Right lobe of liver (tissue), 6 donors: Measurements from ENCODE around the gene SRD5A1. TPM values are rescaled to one million over a fixed set of nuclear protein-coding genes. Genes with fewer than 3 reads are reported as not detected.
"Not testable (repeated sequence)": the region's sequence is repeated elsewhere in the genome, so short reads cannot be mapped to it uniquely, and the experiment has no call there.

Experiments
- ATAC-seq, 4 donors: fragments of 200-7000 bp; cut with Tn5 transposase; one replicate each; pipeline ENCODE4 v1.9.1; 2020; ENCODE audit warnings: mild to moderate bottlenecking in 4 of 4, moderate library complexity in 4 of 4
- DNase-seq, 3 donors: peaks; one replicate each; pipeline ENCODE4 v3.0.0-alpha.2; 2020
- H3K27ac ChIP-seq, 3 donors: fragments of 200-600 bp; one replicate each; pipeline ENCODE4 v1.8.0; 2022
- H3K27me3 ChIP-seq, 2 donors: fragments of 200-600 bp; one replicate each; pipeline ENCODE4 v1.8.0; 2022
- H3K36me3 ChIP-seq, 4 donors: fragments of 200-600 bp; sonication (generic) in 1 of 4; one replicate each; pipeline versions ENCODE4 v1.5.1 to v1.8.0; 2017 to 2022; ENCODE audit warnings: control low read depth in 1 of 4
- H3K4me1 ChIP-seq, 4 donors: fragments of 200-600 bp; sonication (generic) in 1 of 4; one replicate each; pipeline versions ENCODE4 v1.5.1 to v1.8.0; 2017 to 2022; ENCODE audit warnings: control low read depth in 1 of 4
- H3K4me3 ChIP-seq, 3 donors: fragments of 200-600 bp; one replicate each; pipeline ENCODE4 v1.8.0; 2022
- H3K9me3 ChIP-seq, 4 donors: fragments of 200-600 bp; sonication (generic) in 1 of 4; one replicate each; pipeline versions ENCODE4 v1.5.1 to v1.8.0; 2017 to 2022; ENCODE audit warnings: control low read depth in 1 of 4
- POLR2A ChIP-seq: fragments of 450-650 bp; IDR thresholded peaks from one replicate; pipeline ENCODE4 v1.6.1; 2017; ENCODE audit warnings: antibody characterized with exemption, mild to moderate bottlenecking
- WGBS: methylation state at CpG from one replicate; pipeline ENCODE4 v1.1.6; 2018; ENCODE audit warnings: low coverage, low lambda C conversion rate; ENCODE audit not compliant: insufficient coverage; ENCODE audit errors: missing lambda C conversion rate; 5-methylcytosine and 5-hydroxymethylcytosine counted together
- intact Hi-C, 2 donors: fragments of 100-400 bp; cut with DNase I; formaldehyde crosslinking; loops; one replicate each; pipeline versions ENCODE4 v1.11.2 to v1.14.1; 2022
- total RNA-seq, 6 experiments: library from RNA; depleted of rRNA in 2 of 6; stranded (reverse); fragments of >200 nt in 2 of 6; fragmentation: NEBNext Ultra II Directional in 3 of 6; extraction: Animal tissue kit (Norgen Biotek cat#: 25700) in 3 of 6; gene quantifications; one replicate each; pipeline versions ENCODE4 v1.1.0 to v1.2.4, GENCODE V29; 2016 to 2023
- TF ChIP-seq, protein P1 (sequence below), 4 donors: fragments of 200-600 bp in 3 of 4; fragments of 450-650 bp in 1 of 4; IDR thresholded peaks; one replicate each; pipeline versions ENCODE4 v1.5.1 to v1.8.0; 2016 to 2022; ENCODE audit warnings: antibody characterized with exemption in 4 of 4, mild to moderate bottlenecking in 2 of 4
- donor health status: DM: no; HTN: yes; CAD: no.
- donor health status: DM: no; HTN: no; CAD: no.
- donor health status: DM: no; HTN: no; CAD: no.
- donor health status: DM: no; HTN: yes; CAD: no.
- donor health status: DM: no; HTN: yes; CAD: no.

SRD5A1 gene
- total RNA-seq, 6 experiments from 2014 or later = 13.5 to 87.6 (median 52.2) TPM

DNA sequence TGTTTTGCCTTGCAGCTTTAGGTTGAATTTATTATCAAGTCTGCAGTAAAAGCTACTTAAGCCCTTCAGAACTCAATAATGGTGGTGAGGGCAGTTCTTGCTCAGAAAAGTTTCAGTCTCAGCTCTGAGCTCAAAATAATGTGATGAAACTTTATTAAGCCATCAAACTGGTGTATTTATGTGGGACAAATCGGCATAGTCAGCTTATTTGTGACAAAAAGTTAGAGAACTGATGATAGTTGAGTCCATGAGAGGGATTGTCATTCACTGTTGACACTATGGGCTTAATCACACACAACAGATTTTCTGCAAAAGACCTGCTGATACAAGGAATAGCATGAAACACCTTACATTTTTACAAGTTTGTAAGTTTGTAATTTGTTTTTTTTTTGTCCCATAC lies 9.4 kb downstream of the SRD5A1 start:
- intact Hi-C loops = no loop called here
- TF ChIP-seq, protein P1, sequence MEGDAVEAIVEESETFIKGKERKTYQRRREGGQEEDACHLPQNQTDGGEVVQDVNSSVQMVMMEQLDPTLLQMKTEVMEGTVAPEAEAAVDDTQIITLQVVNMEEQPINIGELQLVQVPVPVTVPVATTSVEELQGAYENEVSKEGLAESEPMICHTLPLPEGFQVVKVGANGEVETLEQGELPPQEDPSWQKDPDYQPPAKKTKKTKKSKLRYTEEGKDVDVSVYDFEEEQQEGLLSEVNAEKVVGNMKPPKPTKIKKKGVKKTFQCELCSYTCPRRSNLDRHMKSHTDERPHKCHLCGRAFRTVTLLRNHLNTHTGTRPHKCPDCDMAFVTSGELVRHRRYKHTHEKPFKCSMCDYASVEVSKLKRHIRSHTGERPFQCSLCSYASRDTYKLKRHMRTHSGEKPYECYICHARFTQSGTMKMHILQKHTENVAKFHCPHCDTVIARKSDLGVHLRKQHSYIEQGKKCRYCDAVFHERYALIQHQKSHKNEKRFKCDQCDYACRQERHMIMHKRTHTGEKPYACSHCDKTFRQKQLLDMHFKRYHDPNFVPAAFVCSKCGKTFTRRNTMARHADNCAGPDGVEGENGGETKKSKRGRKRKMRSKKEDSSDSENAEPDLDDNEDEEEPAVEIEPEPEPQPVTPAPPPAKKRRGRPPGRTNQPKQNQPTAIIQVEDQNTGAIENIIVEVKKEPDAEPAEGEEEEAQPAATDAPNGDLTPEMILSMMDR (IDR thresholded peaks at IDR 0.05) = no peak
- no peak for TF ChIP-seq POLR2A
- peaks cover 0 to 16% (median 4%) of the 10 kb centered on the region in 4 donors for H3K36me3 ChIP-seq
- ATAC-seq = no peak
- no peak overlapping the region for H3K4me3 ChIP-seq
- WGBS = 100% methylated on average over 1 of the region's 1 CpG
- peaks cover 0 to under 1% (median 0%) of the 10 kb centered on the region in 4 donors for H3K4me1 ChIP-seq
- H3K9me3 ChIP-seq = no peaks in the 10 kb centered on the region
- no peak overlapping the region for H3K27ac ChIP-seq
- H3K27me3 ChIP-seq = no peaks in the 10 kb centered on the region
- no peak for DNase-seq

DNA sequence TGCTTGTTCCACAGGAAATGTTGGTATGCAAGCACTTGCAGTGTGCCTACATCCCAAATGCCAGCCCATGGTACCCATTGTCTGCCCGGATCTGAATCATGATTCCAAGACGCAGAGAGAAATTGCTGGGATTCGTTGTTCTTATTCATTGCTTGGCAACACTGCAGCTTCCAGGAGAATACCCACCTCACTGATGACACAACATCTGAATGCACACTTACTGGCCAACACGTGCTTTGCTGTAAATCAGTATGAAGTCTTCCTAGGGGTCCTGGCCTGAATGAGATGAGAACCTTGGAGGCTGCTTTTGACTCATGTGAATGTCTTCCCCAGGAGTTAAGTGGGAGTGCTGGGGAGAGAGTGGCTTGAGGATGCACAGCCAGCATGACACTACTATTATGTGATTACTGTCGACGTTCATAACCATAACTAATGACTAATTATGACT lies 11.6 kb downstream of the SRD5A1 start:
- Histone ChIP-seq H3K4me1 (no peaks in the 10 kb centered on the region), H3K4me3 (no peak overlapping the region), H3K36me3 (peaks cover 0 to 16% (median 7%) of the 10 kb centered on the region in 4 donors), H3K9me3 (no peaks in the 10 kb centered on the region), H3K27ac (no peak overlapping the region), H3K27me3 (no peaks in the 10 kb centered on the region)
- intact Hi-C loops = no loop called here
- TF ChIP-seq, protein P1 (IDR thresholded peaks at IDR 0.05) = no peak
- WGBS = 94% methylated on average over 6 of the region's 6 CpGs
- ATAC-seq = no peak
- no peak for DNase-seq

DNA sequence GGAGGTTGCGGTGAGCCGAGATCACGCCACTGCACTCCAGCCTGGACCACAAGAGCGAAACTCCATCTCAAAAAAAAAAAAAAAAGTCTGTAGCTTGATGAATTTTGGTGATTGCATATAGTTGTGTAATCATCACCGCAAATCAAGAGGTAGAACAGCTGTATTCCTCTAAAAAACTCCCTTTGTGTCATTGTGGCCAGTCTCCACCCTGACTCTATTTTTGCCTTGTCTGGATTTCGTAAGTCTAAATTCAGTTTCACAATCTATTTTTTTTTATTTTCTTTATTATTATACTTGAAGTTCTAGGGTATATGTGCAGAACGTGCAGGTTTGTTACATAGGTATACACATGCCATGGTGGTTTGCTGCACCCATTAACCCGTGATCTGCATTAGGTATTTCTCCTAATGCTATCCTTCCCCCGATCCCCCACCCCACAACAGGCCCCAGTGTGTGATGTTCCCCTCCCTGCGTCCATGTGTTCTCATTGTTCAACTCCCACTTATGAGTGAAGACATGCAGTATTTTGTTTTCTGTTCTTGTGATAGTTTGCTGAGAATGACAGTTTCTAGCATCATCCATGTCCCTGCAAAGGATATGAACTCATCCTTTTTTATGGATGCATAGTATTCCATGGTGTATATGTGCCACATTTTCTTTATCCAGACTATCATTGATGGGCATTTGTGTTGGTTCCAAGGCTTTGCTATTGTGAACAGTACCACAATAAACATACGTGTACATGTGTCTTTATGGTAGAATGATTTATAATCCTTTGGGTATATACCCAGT lies 12.5 kb downstream of the SRD5A1 start:
- H3K27me3 ChIP-seq, ATAC-seq, H3K4me3 ChIP-seq, H3K9me3 ChIP-seq, DNase-seq, intact Hi-C loops, H3K27ac ChIP-seq, H3K4me1 ChIP-seq: not testable (repeated sequence)
- peaks cover 0 to 16% (median 7%) of the 10 kb centered on the region in 4 donors for H3K36me3 ChIP-seq
- 86% methylated on average over 11 of the region's 11 CpGs for WGBS

DNA sequence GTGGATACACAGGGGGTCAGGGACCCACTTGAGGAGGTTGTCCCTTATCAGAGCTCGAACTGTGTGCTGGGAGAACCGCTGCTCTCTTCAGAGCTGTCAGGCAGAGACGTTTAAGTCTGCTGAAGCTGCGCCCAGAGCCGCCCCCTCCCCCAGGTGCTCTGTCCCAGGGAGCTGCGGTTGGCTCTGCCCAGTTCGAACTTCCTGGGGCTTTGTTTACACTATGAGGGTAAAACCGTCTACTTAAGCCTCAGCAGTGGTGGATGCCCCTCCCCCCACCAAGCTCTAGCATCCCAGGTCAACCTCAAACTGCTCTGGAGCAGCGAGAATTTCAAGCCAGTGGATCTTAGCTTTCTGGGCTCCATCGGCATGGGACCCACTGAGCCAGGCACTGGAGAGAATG lies 15.9 kb downstream of the SRD5A1 start:
- Histone ChIP-seq H3K9me3 (no peaks in the 10 kb centered on the region), H3K27me3 (no peaks in the 10 kb centered on the region), H3K36me3 (peaks cover 0 to 31% (median 14%) of the 10 kb centered on the region in 4 donors), H3K27ac (no peak overlapping the region), H3K4me1 (no peaks in the 10 kb centered on the region), H3K4me3 (no peak overlapping the region)
- intact Hi-C loops = no loop called here
- DNase-seq = no peak
- 78% methylated on average over 8 of the region's 10 CpGs for WGBS
- TF ChIP-seq, protein P1 (IDR thresholded peaks at IDR 0.05) = no peak
- no peak for TF ChIP-seq POLR2A
- ATAC-seq = no peak

DNA sequence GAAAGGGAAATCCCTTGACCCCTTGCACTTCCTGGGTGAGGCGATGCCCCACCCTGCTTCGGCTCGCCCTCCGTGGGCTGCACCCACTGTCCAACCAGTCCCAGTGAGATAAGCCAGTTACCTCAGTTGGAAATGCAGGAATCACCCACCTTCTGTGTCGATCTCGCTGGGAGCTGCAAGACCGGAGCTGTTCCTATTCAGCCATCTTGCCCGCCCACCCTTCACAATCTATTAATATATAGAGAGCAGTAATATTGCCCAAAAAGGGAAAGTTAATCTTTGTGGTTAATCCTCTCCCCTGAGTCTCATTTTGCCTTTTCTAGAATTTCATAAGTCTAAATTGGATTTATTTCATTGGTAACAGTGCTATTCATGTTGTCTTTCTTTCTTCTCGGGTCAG lies 16.4 kb downstream of the SRD5A1 start:
- no peaks in the 10 kb centered on the region for H3K9me3 ChIP-seq
- no peaks in the 10 kb centered on the region for H3K27me3 ChIP-seq
- no peaks in the 10 kb centered on the region for H3K4me1 ChIP-seq
- peaks cover 0 to 33% (median 13%) of the 10 kb centered on the region in 4 donors for H3K36me3 ChIP-seq
- DNase-seq = no peak
- no peak overlapping the region for H3K4me3 ChIP-seq
- intact Hi-C loops = no loop called here
- 75% methylated on average over 1 of the region's 9 CpGs for WGBS
- no peak for TF ChIP-seq POLR2A
- TF ChIP-seq, protein P1 (IDR thresholded peaks at IDR 0.05) = no peak
- ATAC-seq = no peak
- H3K27ac ChIP-seq = no peak overlapping the region
